ENCODE measurements around the gene PTPRJ.
"Not testable (repeated sequence)": the region's sequence is repeated elsewhere in the genome, so short reads cannot be mapped to it uniquely, and the experiment has no call there.

Gene PTPRJ

DNA sequence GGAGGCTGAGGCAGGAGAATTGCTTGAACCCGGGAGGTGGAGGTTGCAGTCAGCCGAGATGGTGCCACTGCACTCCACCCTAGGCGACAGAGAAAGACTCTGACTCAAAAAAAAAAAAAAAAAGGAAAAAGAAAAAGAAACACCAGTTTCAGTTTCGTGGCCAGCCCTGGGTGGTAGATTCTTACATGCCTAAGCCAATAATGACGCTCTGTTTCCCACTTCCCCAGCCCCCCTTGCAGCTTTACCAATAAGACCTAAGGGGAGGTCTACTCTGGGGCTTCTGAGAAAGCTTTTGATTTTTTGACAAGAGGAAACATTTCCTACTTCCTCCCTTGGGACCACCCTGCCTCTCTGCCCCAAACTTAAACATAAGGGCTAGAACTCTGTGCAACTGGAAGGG lies 30.0 kb upstream of the PTPRJ start:
- no peaks in the 10 kb centered on the region for H3K27me3 Mint-ChIP-seq
- peak; percentile 95 for ATAC-seq (replicated peaks)
- peaks cover 6% of the 10 kb centered on the region for H3K36me3 Mint-ChIP-seq (ENCODE audit: insufficient read depth)
- H3K27ac Mint-ChIP-seq, result peak overlapping the region; percentile 90 to 93
- H3K4me3 Mint-ChIP-seq, result peak overlapping the region; percentile 60 to 61
- H3K4me1 Mint-ChIP-seq (ENCODE audit: low read depth in 2 of 2), result peaks cover 12 to 14% of the 10 kb centered on the region in 2 donors
- DNase-seq, result peak; percentile 38 to 53 (median 44)
- H3K9me3 Mint-ChIP-seq, result no peaks in the 10 kb centered on the region

DNA sequence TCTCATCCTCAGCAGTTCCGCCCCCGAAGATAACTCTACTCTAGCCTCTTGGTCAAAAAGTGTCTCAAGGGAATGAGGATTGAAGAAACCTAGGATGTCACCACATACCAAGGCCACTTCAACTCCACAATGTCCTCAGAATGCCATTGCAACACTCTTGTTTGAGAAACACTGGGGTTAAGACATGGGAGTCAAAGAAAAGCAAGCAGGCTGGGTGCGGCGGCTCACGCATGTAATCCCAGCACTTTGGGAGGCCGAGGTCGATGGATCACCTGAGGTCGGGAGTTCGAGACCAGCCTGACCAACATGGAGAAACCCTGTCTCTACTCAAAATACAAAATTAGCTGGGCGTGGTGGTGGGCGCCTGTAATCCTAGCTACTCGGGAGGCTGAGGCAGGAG lies 28.9 kb upstream of the PTPRJ start:
- not testable (repeated sequence) for ATAC-seq (replicated peaks); H3K27me3 Mint-ChIP-seq; H3K9me3 Mint-ChIP-seq; H3K4me3 Mint-ChIP-seq; H3K36me3 Mint-ChIP-seq (ENCODE audit: insufficient read depth); DNase-seq
- Mint-ChIP-seq H3K27ac (peak overlapping the region; percentile 90 to 93), H3K4me1 (ENCODE audit: low read depth in 2 of 2) (peaks cover 13 to 14% of the 10 kb centered on the region in 2 donors)

DNA sequence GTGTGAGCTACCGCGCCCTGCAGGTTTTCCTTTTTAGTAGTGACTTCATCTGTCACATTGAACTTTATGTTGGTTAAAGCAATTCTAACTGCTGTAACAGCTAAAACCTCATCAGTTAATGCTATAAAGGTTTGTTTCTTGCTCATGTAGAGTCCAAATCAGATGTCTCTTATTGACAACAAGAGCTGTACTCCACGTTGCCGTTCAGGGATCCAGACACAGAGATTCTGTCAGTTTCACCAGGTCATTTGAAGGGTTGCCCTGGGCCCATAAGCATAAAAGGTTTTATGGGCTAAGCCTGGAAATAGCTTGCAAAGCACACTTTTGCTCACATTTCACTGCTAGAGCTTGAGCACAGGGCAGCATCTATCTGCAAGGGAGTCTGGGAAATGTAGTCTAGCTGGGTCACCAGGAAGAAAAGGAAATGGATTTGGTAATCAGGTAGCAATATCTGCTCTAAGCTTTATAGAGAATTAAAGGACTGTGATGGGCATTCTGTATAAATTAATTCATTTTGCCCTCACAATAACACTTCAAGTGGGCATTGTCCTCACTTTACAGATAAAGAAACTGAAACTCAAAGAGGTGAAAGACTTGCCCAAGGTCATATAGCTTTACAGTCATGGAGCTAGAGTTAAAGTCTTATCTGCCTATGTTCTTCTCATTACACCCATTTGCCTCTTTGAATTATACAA lies 25.2 kb upstream of the PTPRJ start:
- Mint-ChIP-seq H3K36me3 (ENCODE audit: insufficient read depth) (peaks cover under 1% of the 10 kb centered on the region), H3K4me3 (no peak overlapping the region), H3K4me1 (ENCODE audit: low read depth in 2 of 2) (peaks cover 9 to 11% of the 10 kb centered on the region in 2 donors), H3K9me3 (no peaks in the 10 kb centered on the region), H3K27ac (peak overlapping the region in 1 of 2 donors; percentile 30), H3K27me3 (no peaks in the 10 kb centered on the region)
- no peak for DNase-seq
- no peak for ATAC-seq (replicated peaks)

DNA sequence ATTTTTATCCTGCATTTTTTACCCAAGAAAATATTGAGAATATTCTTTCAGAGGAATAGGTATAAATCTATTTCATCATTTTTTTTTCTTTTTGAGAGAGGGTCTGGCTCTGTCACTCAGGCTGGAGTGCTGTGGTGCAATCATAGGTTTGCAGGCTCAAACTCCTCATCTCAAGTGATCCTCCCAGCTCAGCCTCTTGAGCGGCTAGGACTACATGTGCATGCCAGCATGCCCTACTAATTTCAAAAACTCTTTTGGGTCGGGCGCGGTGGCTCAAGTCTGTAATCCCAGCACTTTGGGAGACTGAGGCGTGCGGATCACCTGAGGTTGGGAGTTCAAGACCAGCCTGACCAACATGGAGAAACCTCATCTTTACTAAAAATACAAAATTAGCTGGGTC lies 20.3 kb upstream of the PTPRJ start:
- Mint-ChIP-seq H3K27me3 (no peaks in the 10 kb centered on the region), H3K4me3 (no peak overlapping the region), H3K27ac (no peak overlapping the region), H3K9me3 (no peaks in the 10 kb centered on the region), H3K36me3 (ENCODE audit: insufficient read depth) (no peaks in the 10 kb centered on the region), H3K4me1 (ENCODE audit: low read depth in 2 of 2) (peaks cover 3 to 5% of the 10 kb centered on the region in 2 donors)
- ATAC-seq (replicated peaks) (no peak), DNase-seq (no peak)

DNA sequence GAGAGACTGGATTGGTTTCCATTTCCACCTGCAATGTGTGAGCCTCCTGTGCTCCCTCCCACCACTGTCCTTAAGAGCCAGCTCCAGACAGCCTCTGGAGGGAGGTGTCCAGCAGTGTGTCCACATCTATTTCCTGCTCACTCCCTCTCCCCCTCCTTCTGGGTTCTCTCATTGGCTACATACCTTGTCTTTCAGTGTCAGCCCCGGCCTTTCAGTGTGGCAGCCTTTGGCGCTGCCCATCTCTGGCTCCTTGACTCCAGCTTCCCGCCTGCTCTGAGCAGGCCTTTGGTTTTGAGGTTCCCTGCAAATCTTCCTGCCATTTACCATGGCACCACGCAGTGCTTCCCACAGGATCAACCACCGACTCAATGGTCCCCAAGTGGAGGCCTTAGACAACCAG lies 19.0 kb upstream of the PTPRJ start:
- H3K27me3 Mint-ChIP-seq, result no peaks in the 10 kb centered on the region
- H3K4me3 Mint-ChIP-seq, result no peak overlapping the region
- H3K27ac Mint-ChIP-seq, result no peak overlapping the region

DNA sequence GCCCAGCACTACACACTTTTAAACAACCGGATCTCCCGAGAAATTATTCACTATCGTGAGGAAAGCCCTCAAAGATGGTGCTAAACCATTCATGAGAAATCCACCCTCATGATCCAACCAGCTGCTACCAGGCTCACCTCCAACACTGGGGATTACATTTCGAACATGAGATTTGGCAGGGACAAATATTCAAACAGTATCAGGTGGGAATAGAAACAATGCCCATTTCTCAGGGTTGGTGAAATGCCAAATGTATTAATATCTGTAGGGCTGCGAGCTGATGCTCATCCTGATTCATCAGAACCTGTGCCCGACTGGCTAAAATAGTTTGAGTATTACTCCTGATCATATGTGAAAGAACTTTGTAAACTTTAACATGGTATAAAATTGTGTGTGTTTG lies 15.8 kb upstream of the PTPRJ start:
- H3K27me3 Mint-ChIP-seq, result no peaks in the 10 kb centered on the region
- DNase-seq (no peak), ATAC-seq (replicated peaks) (no peak)
- H3K9me3 Mint-ChIP-seq, result no peaks in the 10 kb centered on the region
- H3K4me1 Mint-ChIP-seq (ENCODE audit: low read depth in 2 of 2), result no peaks in the 10 kb centered on the region
- no peak overlapping the region for H3K4me3 Mint-ChIP-seq
- H3K36me3 Mint-ChIP-seq (ENCODE audit: insufficient read depth), result no peaks in the 10 kb centered on the region
- no peak overlapping the region for H3K27ac Mint-ChIP-seq

More for the DNA sequence above, 19.0 kb upstream of the PTPRJ start:
- no peaks in the 10 kb centered on the region for H3K36me3 Mint-ChIP-seq (ENCODE audit: insufficient read depth)
- ATAC-seq (replicated peaks), result no peak
- no peaks in the 10 kb centered on the region for H3K4me1 Mint-ChIP-seq (ENCODE audit: low read depth in 2 of 2)
- no peaks in the 10 kb centered on the region for H3K9me3 Mint-ChIP-seq
- DNase-seq, result no peak

DNA sequence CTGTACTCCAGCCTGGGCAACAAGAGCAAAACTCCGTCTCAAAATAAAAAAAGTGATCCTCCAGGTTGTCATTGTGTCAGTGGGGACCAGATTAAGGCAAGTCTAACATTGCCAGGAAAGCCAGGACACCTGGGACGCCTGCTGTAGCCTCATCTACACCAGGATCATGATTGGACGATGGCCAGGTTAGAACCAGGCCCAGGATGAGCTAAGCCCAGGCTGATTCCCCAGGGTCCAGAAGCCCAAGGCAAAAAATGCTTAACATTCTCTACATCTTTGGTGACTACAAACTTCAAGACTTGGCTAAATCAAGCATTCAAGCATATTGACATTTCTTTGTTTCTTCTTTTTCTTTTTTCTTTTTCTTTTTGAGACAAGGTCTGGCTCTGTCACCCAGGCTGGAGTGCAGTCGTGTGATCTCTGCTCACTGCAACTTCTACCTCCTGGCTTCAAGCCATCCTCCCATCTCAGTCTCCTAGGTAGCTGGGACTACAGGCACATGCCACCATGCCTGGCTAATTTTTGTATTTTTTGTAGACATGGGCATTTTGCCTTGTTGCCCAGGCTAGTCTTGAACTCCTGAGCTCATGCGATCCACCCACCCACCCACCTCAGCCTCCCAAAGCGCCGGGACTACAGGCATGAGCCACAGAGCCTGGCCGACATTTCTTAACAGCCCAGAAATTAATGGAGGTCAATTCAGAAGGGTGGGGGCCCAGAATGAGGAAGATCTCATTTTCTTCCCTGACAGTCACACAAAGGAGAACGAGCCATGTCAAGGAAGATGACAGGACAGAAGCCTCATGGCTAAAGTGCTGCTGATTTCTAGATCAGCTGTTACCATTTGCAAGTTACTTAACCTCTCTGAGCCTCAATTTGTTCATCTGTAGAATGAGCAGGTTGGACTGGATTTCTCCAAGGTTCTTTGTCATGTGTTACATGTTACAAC lies 12.5 kb upstream of the PTPRJ start:
- Mint-ChIP-seq H3K4me1 (ENCODE audit: low read depth in 2 of 2) (no peaks in the 10 kb centered on the region), H3K36me3 (ENCODE audit: insufficient read depth) (no peaks in the 10 kb centered on the region), H3K27ac (no peak overlapping the region), H3K9me3 (no peaks in the 10 kb centered on the region), H3K27me3 (no peaks in the 10 kb centered on the region), H3K4me3 (no peak overlapping the region)
- ATAC-seq (replicated peaks), result no peak
- no peak for DNase-seq

DNA sequence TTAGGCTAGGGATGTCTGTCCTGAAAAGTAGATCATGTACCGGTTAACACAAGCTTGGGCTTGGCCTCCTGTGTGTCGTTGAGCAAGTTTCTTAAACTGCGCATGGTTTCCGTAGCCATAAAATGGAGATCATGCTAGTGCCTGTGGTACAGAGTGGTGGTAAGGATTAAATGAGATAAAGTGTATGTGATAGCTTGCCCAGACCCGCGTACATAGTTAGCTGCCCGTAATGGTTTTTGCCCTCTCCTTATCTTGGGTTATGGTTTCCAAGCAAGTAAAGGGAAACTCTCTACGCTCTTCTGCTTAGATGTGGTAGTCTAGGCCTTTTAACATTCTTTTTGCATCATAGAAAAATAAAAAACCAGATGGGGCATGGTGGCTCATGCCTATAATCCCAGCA lies 11.0 kb upstream of the PTPRJ start:
- peaks cover 3 to 6% of the 10 kb centered on the region in 2 donors for H3K4me1 Mint-ChIP-seq (ENCODE audit: low read depth in 2 of 2)
- DNase-seq, result no peak
- H3K36me3 Mint-ChIP-seq (ENCODE audit: insufficient read depth), result no peaks in the 10 kb centered on the region
- H3K27me3 Mint-ChIP-seq, result no peaks in the 10 kb centered on the region
- no peaks in the 10 kb centered on the region for H3K9me3 Mint-ChIP-seq
- no peak overlapping the region for H3K27ac Mint-ChIP-seq
- no peak for ATAC-seq (replicated peaks)
- H3K4me3 Mint-ChIP-seq, result no peak overlapping the region

DNA sequence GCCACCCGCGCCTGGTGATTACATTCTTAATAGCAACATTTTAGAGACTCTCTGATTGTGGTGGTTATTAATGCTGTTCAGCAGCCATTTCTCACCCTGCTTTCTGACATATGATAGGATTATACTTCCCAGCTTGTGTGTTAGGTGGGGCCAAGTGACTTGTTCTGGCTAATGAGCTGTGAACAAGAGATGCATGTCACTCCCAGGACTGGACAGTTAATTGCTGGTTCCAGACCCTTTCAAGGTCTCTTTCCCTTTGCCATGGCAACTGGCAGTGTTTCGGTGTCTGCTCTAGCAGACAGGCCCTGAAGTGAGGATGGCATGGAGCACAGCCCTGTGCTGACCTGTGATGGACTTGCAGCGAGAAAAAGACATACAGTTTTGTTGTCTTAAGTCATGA lies 8.9 kb upstream of the PTPRJ start:
- Mint-ChIP-seq H3K27me3 (no peaks in the 10 kb centered on the region), H3K9me3 (no peaks in the 10 kb centered on the region), H3K36me3 (ENCODE audit: insufficient read depth) (no peaks in the 10 kb centered on the region), H3K4me1 (ENCODE audit: low read depth in 2 of 2) (peaks cover 6 to 9% of the 10 kb centered on the region in 2 donors), H3K27ac (peak overlapping the region in 1 of 2 donors; percentile 59), H3K4me3 (no peak overlapping the region)
- no peak for DNase-seq
- ATAC-seq (replicated peaks), result no peak

DNA sequence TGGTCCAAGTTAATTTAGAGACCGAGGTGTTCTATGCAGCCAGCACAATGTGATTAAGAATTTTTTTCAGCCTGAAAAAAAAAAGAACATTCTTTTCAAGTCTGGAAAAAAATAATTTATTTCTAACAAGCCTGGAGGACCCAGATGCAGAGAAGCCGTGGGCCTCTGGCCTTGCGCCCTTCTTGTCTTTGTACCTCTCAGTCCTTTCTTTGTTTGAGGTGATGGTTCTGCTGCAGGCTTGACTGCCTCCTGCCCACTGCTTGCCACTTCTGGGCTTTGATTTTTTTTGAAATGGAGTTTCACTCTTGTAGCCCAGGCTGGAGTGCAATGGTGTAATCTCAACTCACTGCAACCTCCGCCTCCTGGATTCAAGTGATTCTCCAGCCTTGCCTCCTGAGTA lies 7.2 kb upstream of the PTPRJ start:
- H3K27ac Mint-ChIP-seq, result no peak overlapping the region
- no peaks in the 10 kb centered on the region for H3K27me3 Mint-ChIP-seq
- H3K4me1 Mint-ChIP-seq (ENCODE audit: low read depth in 2 of 2), result peaks cover 6 to 9% of the 10 kb centered on the region in 2 donors
- ATAC-seq (replicated peaks) (no peak), DNase-seq (no peak)
- H3K36me3 Mint-ChIP-seq (ENCODE audit: insufficient read depth), result no peaks in the 10 kb centered on the region
- no peak overlapping the region for H3K4me3 Mint-ChIP-seq
- H3K9me3 Mint-ChIP-seq, result no peaks in the 10 kb centered on the region

DNA sequence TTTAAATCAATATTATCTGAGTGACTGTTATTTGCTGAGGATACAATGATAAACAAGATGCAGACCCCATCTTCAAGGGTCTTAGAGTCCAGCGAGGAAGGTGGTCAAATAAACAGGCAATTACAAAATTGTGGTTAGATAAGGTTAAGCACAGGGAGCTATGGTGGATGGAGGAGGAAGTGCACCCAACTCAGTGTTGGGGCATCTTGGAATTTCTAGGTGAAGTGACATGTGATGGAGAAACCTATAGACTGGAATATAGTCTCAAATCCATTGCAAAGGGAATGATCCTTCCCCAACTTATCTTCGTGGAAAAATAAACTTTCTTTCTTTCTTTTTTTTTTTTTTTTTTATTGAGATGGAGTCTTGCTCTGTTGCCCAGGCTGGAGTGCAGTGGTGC lies 3.4 kb upstream of the PTPRJ start:
- Mint-ChIP-seq H3K36me3 (ENCODE audit: insufficient read depth) (peaks cover 4% of the 10 kb centered on the region), H3K4me1 (ENCODE audit: low read depth in 2 of 2) (peaks cover 15 to 19% of the 10 kb centered on the region in 2 donors), H3K4me3 (no peak overlapping the region), H3K27me3 (no peaks in the 10 kb centered on the region), H3K9me3 (no peaks in the 10 kb centered on the region), H3K27ac (no peak overlapping the region)
- no peak for DNase-seq
- no peak for ATAC-seq (replicated peaks)

DNA sequence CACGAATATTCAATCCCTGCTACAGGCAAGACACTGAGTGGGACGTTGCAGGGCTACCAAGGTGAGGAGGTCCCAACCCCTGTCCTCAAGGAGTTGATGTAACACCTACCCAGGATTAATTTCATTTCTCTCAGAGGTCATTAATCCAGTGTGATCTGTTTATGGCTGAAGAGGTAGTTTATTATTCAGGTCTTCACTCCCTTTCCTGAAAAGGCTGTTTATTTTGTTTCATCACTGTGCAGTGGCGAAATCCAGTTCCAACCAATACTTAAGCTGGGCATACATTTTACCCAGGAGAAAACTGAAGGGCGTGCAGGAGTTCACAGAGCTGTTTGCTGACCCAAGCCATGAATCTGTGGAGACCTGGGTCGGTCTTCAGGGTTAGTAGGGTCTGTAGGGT lies 2.7 kb upstream of the PTPRJ start:
- Mint-ChIP-seq H3K27me3 (no peaks in the 10 kb centered on the region), H3K9me3 (no peaks in the 10 kb centered on the region), H3K4me1 (ENCODE audit: low read depth in 2 of 2) (peaks cover 18 to 23% of the 10 kb centered on the region in 2 donors), H3K27ac (peak overlapping the region in 1 of 2 donors; percentile 86), H3K36me3 (ENCODE audit: insufficient read depth) (peaks cover 5% of the 10 kb centered on the region), H3K4me3 (no peak overlapping the region)
- no peak for ATAC-seq (replicated peaks)
- no peak for DNase-seq

DNA sequence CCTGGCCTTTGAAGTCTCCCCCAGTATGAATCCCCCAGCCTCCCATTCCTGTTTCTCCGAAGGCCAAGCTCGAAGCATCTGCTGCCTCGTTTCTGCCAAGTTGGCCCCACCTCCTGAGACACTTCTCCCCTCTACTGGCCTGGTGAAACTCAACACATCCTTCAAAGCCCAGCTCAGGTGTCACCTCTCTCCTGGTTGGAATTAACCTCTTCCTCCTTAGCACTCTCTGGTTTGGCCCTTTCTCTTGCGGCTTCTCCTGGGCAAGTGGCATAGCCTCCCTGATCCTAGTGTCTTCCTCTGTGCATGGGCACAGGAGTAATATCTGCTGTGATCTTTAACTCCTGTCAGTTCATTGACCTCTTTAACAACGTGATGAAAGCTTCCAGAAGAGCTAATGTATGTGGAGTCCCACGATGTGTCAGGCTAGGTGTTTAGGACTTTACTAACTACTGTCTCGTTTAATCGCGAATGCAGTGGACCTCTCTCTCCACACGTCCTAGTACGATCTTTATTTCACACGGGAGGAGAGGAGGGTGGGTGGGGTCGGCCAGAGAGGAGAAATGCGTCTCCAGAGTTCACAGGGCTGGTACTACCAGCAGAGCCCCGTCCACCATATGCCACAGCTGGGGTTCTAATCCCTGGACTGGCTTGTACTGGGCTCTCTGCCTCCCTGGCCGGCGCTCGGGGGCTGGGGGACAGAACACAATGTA lies 826 bp upstream of the PTPRJ start:
- Mint-ChIP-seq H3K9me3 (no peaks in the 10 kb centered on the region), H3K27ac (peak overlapping the region; percentile 57 to 82), H3K27me3 (no peaks in the 10 kb centered on the region), H3K36me3 (ENCODE audit: insufficient read depth) (peaks cover 10% of the 10 kb centered on the region), H3K4me1 (ENCODE audit: low read depth in 2 of 2) (peaks cover 29 to 34% of the 10 kb centered on the region in 2 donors), H3K4me3 (peak overlapping the region; percentile 66 to 71)
- ATAC-seq (replicated peaks), result no peak
- DNase-seq, result no peak

All from effector memory CD8-positive, alpha-beta T cell (primary cell).